Astrocyte (in vitro differentiated cells and primary cell): Measurements from ENCODE around the gene TYROBP. TPM values are rescaled to one million over a fixed set of nuclear protein-coding genes. Genes with fewer than 3 reads are reported as not detected.

ENCODE experiments used
- DNase-seq: peaks from one replicate; pipeline ENCODE4 v3.0.0-alpha.2; 2010; ENCODE audit warnings: low read depth
- FAIRE-seq: peaks from 2 replicates; lab custom pipeline; 2011; peaks lifted over from hg19 to GRCh38; lab: Jason Lieb, UNC
- H2AFZ ChIP-seq: 2 replicates; pipeline ENCODE4 v1.6.0; 2012; ENCODE audit warnings: low read depth, low read length, inconsistent platforms
- H3K27ac ChIP-seq: 2 replicates; pipeline ENCODE4 v1.5.1; 2011; ENCODE audit warnings: low read depth, low read length, inconsistent platforms
- H3K27me3 ChIP-seq: 2 replicates; pipeline ENCODE4 v1.6.0; 2011; ENCODE audit warnings: low read length, inconsistent platforms; ENCODE audit not compliant: insufficient read depth
- H3K36me3 ChIP-seq: 2 replicates; pipeline ENCODE4 v1.5.1; 2011; ENCODE audit warnings: low read length, inconsistent platforms; ENCODE audit not compliant: insufficient read depth
- H3K4me1 ChIP-seq: 2 replicates; pipeline ENCODE4 v1.5.1; 2011; ENCODE audit warnings: low read length, inconsistent platforms; ENCODE audit not compliant: insufficient read depth
- H3K4me2 ChIP-seq: 2 replicates; pipeline ENCODE4 v1.6.0; 2012; ENCODE audit warnings: low read length, inconsistent platforms
- H3K4me3 ChIP-seq: 2 replicates; pipeline ENCODE4 v1.5.1; 2011; ENCODE audit warnings: low read depth, mild to moderate bottlenecking, low read length, inconsistent platforms; ENCODE audit not compliant: insufficient read depth
- H3K79me2 ChIP-seq: 2 replicates; pipeline ENCODE4 v1.6.0; 2012; ENCODE audit warnings: mild to moderate bottlenecking, low read length, inconsistent platforms; ENCODE audit not compliant: insufficient read depth
- H3K9ac ChIP-seq: 2 replicates; pipeline ENCODE4 v1.6.0; 2012; ENCODE audit warnings: mild to moderate bottlenecking, low read length, inconsistent platforms
- H3K9me3 ChIP-seq: 2 replicates; pipeline ENCODE4 v1.5.1; 2012; ENCODE audit warnings: low read depth, mild to moderate bottlenecking, low read length, inconsistent platforms; ENCODE audit not compliant: insufficient read depth
- H4K20me1 ChIP-seq: 2 replicates; pipeline ENCODE4 v1.6.0; 2012; ENCODE audit warnings: low read length, inconsistent platforms; ENCODE audit not compliant: insufficient read depth
- H3K27ac Mint-ChIP-seq: one replicate; pipeline ENCODE4 v1.8.0; 2021; ENCODE audit warnings: mild to moderate bottlenecking, mixed read lengths; ENCODE audit not compliant: unreplicated experiment
- H3K27me3 Mint-ChIP-seq: one replicate; pipeline ENCODE4 v1.8.0; 2021; ENCODE audit warnings: low read depth, mixed read lengths; ENCODE audit not compliant: unreplicated experiment
- H3K36me3 Mint-ChIP-seq: one replicate; pipeline ENCODE4 v1.8.0; 2021; ENCODE audit warnings: low read depth, mixed read lengths; ENCODE audit not compliant: unreplicated experiment
- H3K4me1 Mint-ChIP-seq: one replicate; pipeline ENCODE4 v1.8.0; 2021; ENCODE audit warnings: low read depth, mixed read lengths; ENCODE audit not compliant: unreplicated experiment
- H3K4me3 Mint-ChIP-seq: one replicate; pipeline ENCODE4 v1.8.0; 2021; ENCODE audit warnings: mild to moderate bottlenecking, moderate library complexity, mixed read lengths; ENCODE audit not compliant: unreplicated experiment
- H3K9me3 Mint-ChIP-seq: one replicate; pipeline ENCODE4 v1.8.0; 2021; ENCODE audit warnings: mild to moderate bottlenecking, mixed read lengths; ENCODE audit not compliant: unreplicated experiment
- CTCF ChIP-seq: IDR thresholded peaks from 2 replicates; pipeline ENCODE4 v1.5.1; 2011; ENCODE audit warnings: low read depth, mild to moderate bottlenecking, inconsistent platforms, low read length, moderate library complexity; ENCODE audit not compliant: insufficient read depth
- EZH2 ChIP-seq: IDR thresholded peaks from 2 replicates; pipeline ENCODE4 v1.6.1; 2012; ENCODE audit warnings: mild to moderate bottlenecking, low read length, inconsistent platforms; ENCODE audit not compliant: insufficient read depth
- total RNA-seq: library from RNA; stranded (reverse); gene quantifications from 2 replicates; pipeline ENCODE4 v1.2.1, GENCODE V29; 2021

Gene TYROBP
- total RNA-seq, 1 donor from 2014 or later = not detected

GRCh38 chr19:35856546-35857149 lies 51.4 kb downstream of the TYROBP start, which contains the start of gene KIRREL2:
TSS of gene KIRREL2 (plus strand) at chr19:35856911. CDS start at chr19:35857120, 209 bp downstream.
- H3K4me3 Mint-ChIP-seq = peak within 1 kb of the TSS; percentile 77
- Histone ChIP-seq H3K4me2 (peak within 1 kb of the TSS; percentile 88), H2AFZ (peak within 1 kb of the TSS; percentile 78), H3K4me1 (no peaks in the 10 kb centered on the region), H4K20me1 (no peaks in the 10 kb centered on the region), H3K27ac (no peak within 1 kb of the TSS), H3K36me3 (no peaks in the 10 kb centered on the region), H3K9me3 (no peaks in the 10 kb centered on the region), H3K9ac (peak within 1 kb of the TSS; percentile 55), H3K79me2 (no peaks in the 10 kb centered on the region), H3K4me3 (peak within 1 kb of the TSS; percentile 37), H3K27me3 (peaks cover 51% of the 10 kb centered on the region)
- no peak for FAIRE-seq
- no peak for DNase-seq
- peaks cover 3% of the 10 kb centered on the region for H3K9me3 Mint-ChIP-seq
- H3K36me3 Mint-ChIP-seq = peaks cover 5% of the 10 kb centered on the region
- H3K4me1 Mint-ChIP-seq = no peaks in the 10 kb centered on the region
- TF ChIP-seq CTCF (no peak), EZH2 (peak; percentile 60)
- H3K27ac Mint-ChIP-seq = no peak within 1 kb of the TSS
- H3K27me3 Mint-ChIP-seq = peaks cover 80% of the 10 kb centered on the region

Other genes starting within 250 kb of the TYROBP start
- 0.18 TPM in 1 of 2 replicates, not detected in the other for gene UPK1A, start 241.8 kb downstream of the TYROBP start, total RNA-seq
- not detected in 2 replicates for gene ZBTB32, start 203.7 kb downstream of the TYROBP start, total RNA-seq
- 28.7 and 29.0 TPM in 2 replicates for gene KMT2B, start 190.3 kb downstream of the TYROBP start, total RNA-seq
- gene IGFLR1, start 165.8 kb downstream of the TYROBP start, total RNA-seq = 2.0 and 2.4 TPM in 2 replicates
- 15.7 and 16.6 TPM in 2 replicates for gene U2AF1L4, start 162.9 kb downstream of the TYROBP start, total RNA-seq
- 97.5 and 100 TPM in 2 replicates for gene PSENEN, start 162.6 kb downstream of the TYROBP start, total RNA-seq
- gene LIN37, start 159.7 kb downstream of the TYROBP start, total RNA-seq = 12.7 and 15.6 TPM in 2 replicates
- 1.2 and 1.9 TPM in 2 replicates for gene HSPB6, start 151.3 kb downstream of the TYROBP start, total RNA-seq
- gene PROSER3, start 150.1 kb downstream of the TYROBP start, total RNA-seq = 32.9 and 35.6 TPM in 2 replicates
- gene ARHGAP33, start 132.7 kb downstream of the TYROBP start, total RNA-seq = 5.5 and 6.8 TPM in 2 replicates
- not detected in 2 replicates for gene PRODH2, start 95.5 kb downstream of the TYROBP start, total RNA-seq
- not detected in 2 replicates for gene NPHS1, start 55.8 kb downstream of the TYROBP start, total RNA-seq
- gene KIRREL2, start 51.4 kb downstream of the TYROBP start, total RNA-seq = 0.12 and 0.18 TPM in 2 replicates
- 66.0 and 69.4 TPM in 2 replicates for gene APLP1, start 39.7 kb downstream of the TYROBP start, total RNA-seq
- gene NFKBID, start 7.8 kb downstream of the TYROBP start, total RNA-seq = 7.0 and 8.4 TPM in 2 replicates
- gene HCST, start 5.8 kb downstream of the TYROBP start, total RNA-seq = 1.8 and 2.1 TPM in 2 replicates
- 15.1 and 15.3 TPM in 2 replicates for gene LRFN3, start 28.1 kb upstream of the TYROBP start, total RNA-seq
- 8.8 and 10.9 TPM in 2 replicates for gene SDHAF1, start 86.9 kb upstream of the TYROBP start, total RNA-seq
- gene SYNE4, start 100.5 kb upstream of the TYROBP start, total RNA-seq = 0.53 and 1.1 TPM in 2 replicates
- 25.9 and 27.3 TPM in 2 replicates for gene ALKBH6, start 105.9 kb upstream of the TYROBP start, total RNA-seq
- 55.4 and 57.4 TPM in 2 replicates for gene CLIP3, start 124.6 kb upstream of the TYROBP start, total RNA-seq
- gene THAP8, start 146.0 kb upstream of the TYROBP start, total RNA-seq = 5.0 and 6.0 TPM in 2 replicates
- 1.1 and 2.4 TPM in 2 replicates for gene WDR62, start 146.6 kb upstream of the TYROBP start, total RNA-seq
- not detected in 2 replicates for gene OVOL3, start 202.8 kb upstream of the TYROBP start, total RNA-seq
- gene POLR2I, start 206.6 kb upstream of the TYROBP start, total RNA-seq = 57.4 and 65.1 TPM in 2 replicates
- 239 and 244 TPM in 2 replicates for gene TBCB, start 207.2 kb upstream of the TYROBP start, total RNA-seq
- 665 and 677 TPM in 2 replicates for gene CAPNS1, start 231.8 kb upstream of the TYROBP start, total RNA-seq
- 0.64 TPM in 1 of 2 replicates, not detected in the other for gene COX7A1, start 244.2 kb upstream of the TYROBP start, total RNA-seq